ENCODE data around the gene TECR.

TECR gene

DNA sequence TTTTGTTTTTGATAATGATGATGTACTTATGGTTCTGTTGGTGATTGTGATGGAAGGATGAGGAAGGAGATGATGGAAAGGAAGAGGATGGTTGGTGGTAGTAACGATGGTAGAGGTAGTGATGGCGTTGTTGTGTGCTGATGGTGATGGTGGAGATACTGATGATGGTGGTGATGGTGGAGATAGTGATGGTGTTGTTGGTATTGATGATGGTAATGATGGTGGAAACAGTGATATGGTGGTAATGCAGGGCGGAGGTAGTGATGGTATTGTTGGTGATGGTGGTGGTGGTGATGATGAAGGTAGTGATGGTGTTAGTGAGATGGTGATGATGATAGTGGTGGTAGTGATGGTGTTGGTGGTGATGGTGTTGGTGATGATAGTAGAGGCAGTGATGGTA is 66.2 kb downstream of the TECR start:
- Histone ChIP-seq H3K4me1 (ENCODE audit: insufficient read depth, low read length, poor library complexity, severe bottlenecking) (no peaks in the 10 kb centered on the region), H3K9ac (ENCODE audit: low read depth, low read length, poor library complexity, severe bottlenecking) (no peak overlapping the region), H3K36me3 (ENCODE audit: insufficient read depth, low read length) (no peaks in the 10 kb centered on the region), H3K4me3 (ENCODE audit: low read length, poor library complexity, severe bottlenecking) (no peak overlapping the region), H4K20me1 (ENCODE audit: insufficient read depth, low read length, poor library complexity, severe bottlenecking) (no peaks in the 10 kb centered on the region), H3K79me2 (ENCODE audit: insufficient read depth, low read length) (no peaks in the 10 kb centered on the region), H3K9me2 (replicated peaks; ENCODE audit: low read depth, low read length) (no peaks in the 10 kb centered on the region), H3F3A (ENCODE audit: low read depth) (no peaks in the 10 kb centered on the region), H3K9me3 (ENCODE audit: insufficient read depth, low read depth, low read length) (no peaks in the 10 kb centered on the region), H3K4me2 (ENCODE audit: low read depth, low read length, poor library complexity, severe bottlenecking) (no peak overlapping the region), H3K27me3 (ENCODE audit: insufficient read depth, low read length, poor library complexity, severe bottlenecking) (peaks cover 11% of the 10 kb centered on the region), H2AFZ (ENCODE audit: low read length) (no peak overlapping the region)
- TF ChIP-seq EZH2phosphoT487 (IDR thresholded peaks at IDR 0.05; ENCODE audit: borderline replicate concordance) = no peak
- TF ChIP-seq, protein P1, sequence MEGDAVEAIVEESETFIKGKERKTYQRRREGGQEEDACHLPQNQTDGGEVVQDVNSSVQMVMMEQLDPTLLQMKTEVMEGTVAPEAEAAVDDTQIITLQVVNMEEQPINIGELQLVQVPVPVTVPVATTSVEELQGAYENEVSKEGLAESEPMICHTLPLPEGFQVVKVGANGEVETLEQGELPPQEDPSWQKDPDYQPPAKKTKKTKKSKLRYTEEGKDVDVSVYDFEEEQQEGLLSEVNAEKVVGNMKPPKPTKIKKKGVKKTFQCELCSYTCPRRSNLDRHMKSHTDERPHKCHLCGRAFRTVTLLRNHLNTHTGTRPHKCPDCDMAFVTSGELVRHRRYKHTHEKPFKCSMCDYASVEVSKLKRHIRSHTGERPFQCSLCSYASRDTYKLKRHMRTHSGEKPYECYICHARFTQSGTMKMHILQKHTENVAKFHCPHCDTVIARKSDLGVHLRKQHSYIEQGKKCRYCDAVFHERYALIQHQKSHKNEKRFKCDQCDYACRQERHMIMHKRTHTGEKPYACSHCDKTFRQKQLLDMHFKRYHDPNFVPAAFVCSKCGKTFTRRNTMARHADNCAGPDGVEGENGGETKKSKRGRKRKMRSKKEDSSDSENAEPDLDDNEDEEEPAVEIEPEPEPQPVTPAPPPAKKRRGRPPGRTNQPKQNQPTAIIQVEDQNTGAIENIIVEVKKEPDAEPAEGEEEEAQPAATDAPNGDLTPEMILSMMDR (conservative IDR thresholded peaks at IDR 0.05; ENCODE audit: low read length) = no peak

DNA sequence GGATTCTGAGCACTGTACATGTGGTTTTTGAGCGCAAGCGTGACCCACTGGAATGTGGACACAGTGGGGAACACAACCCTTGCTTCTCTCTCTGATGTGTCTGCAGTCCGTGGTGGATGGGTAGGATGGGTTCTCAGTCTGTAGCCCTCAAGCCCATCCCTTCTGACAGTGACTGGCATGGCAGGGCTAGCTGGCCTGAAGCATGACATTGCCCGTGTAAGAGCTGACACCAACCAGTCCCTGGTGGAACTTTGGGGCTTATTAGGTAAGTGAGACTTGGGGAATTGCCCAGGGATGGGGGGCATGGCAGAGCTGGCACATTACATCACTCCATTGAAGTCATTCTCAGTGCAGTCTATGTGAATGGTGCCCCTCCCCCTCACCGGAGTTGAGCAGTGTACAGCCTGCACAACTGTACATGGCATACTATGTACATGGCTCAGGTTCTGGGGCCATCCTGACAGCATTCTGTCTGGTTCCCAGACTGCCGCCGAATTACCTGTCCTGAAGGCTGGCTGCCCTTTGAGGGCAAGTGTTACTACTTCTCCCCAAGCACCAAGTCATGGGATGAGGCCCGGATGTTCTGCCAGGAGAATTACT is 70.3 kb downstream of the TECR start:
- H3K36me3 ChIP-seq (ENCODE audit: insufficient read depth, low read length) = no peaks in the 10 kb centered on the region
- 0 out of 2 replicates have a peak, but pooled peaks cover 4% of the 10 kb centered on the region for H3F3A ChIP-seq (ENCODE audit: low read depth)
- no peak overlapping the region for H3K4me2 ChIP-seq (ENCODE audit: low read depth, low read length, poor library complexity, severe bottlenecking)
- H3K9me3 ChIP-seq (ENCODE audit: insufficient read depth, low read depth, low read length) = no peaks in the 10 kb centered on the region
- peaks cover 20% of the 10 kb centered on the region for H3K27me3 ChIP-seq (ENCODE audit: insufficient read depth, low read length, poor library complexity, severe bottlenecking)
- H3K4me3 ChIP-seq (ENCODE audit: low read length, poor library complexity, severe bottlenecking) = no peak overlapping the region
- TF ChIP-seq, protein P1 (conservative IDR thresholded peaks at IDR 0.05; ENCODE audit: low read length) = no peak
- TF ChIP-seq EZH2phosphoT487 (IDR thresholded peaks at IDR 0.05; ENCODE audit: borderline replicate concordance) = no peak
- H3K4me1 ChIP-seq (ENCODE audit: insufficient read depth, low read length, poor library complexity, severe bottlenecking) = peaks cover 9% of the 10 kb centered on the region
- no peaks in the 10 kb centered on the region for H4K20me1 ChIP-seq (ENCODE audit: insufficient read depth, low read length, poor library complexity, severe bottlenecking)
- H3K9me2 ChIP-seq (replicated peaks; ENCODE audit: low read depth, low read length) = no peaks in the 10 kb centered on the region
- H2AFZ ChIP-seq (ENCODE audit: low read length) = no peak overlapping the region
- no peaks in the 10 kb centered on the region for H3K79me2 ChIP-seq (ENCODE audit: insufficient read depth, low read length)
- no peak overlapping the region for H3K9ac ChIP-seq (ENCODE audit: low read depth, low read length, poor library complexity, severe bottlenecking)

DNA sequence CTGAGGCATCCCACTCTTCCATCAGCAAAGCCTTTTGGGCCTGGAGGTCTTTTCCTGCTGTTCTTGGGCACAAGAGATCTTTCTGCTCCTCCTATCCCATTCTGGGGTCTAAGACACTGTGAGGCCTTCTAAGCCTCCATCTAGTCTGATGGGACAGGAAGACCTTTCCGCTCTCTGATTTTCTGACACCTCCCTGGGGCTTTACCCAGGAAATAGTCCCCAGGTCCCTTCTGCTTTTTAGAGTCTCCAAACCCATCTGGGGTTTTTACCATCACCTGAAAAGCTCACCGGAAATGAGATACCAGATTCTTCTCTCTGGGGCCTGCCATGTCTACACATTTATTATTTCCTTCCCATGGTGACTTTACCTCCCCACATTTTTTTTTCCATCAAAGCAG is 74.6 kb downstream of the TECR start:
- H3K4me2 ChIP-seq (ENCODE audit: low read depth, low read length, poor library complexity, severe bottlenecking) = peak overlapping the region; percentile 0
- H3K27me3 ChIP-seq (ENCODE audit: insufficient read depth, low read length, poor library complexity, severe bottlenecking) = peaks cover 46% of the 10 kb centered on the region
- H3K4me1 ChIP-seq (ENCODE audit: insufficient read depth, low read length, poor library complexity, severe bottlenecking) = peaks cover 14% of the 10 kb centered on the region
- H3K9me2 ChIP-seq (replicated peaks; ENCODE audit: low read depth, low read length) = no peaks in the 10 kb centered on the region
- H3F3A ChIP-seq (ENCODE audit: low read depth) = 0 out of 2 replicates have a peak, but pooled peaks cover 4% of the 10 kb centered on the region
- no peaks in the 10 kb centered on the region for H4K20me1 ChIP-seq (ENCODE audit: insufficient read depth, low read length, poor library complexity, severe bottlenecking)
- TF ChIP-seq EZH2phosphoT487 (IDR thresholded peaks at IDR 0.05; ENCODE audit: borderline replicate concordance) = peak; percentile 98
- TF ChIP-seq, protein P1 (conservative IDR thresholded peaks at IDR 0.05; ENCODE audit: low read length) = no peak
- no peak overlapping the region for H2AFZ ChIP-seq (ENCODE audit: low read length)
- no peaks in the 10 kb centered on the region for H3K36me3 ChIP-seq (ENCODE audit: insufficient read depth, low read length)
- no peak overlapping the region for H3K9ac ChIP-seq (ENCODE audit: low read depth, low read length, poor library complexity, severe bottlenecking)
- H3K9me3 ChIP-seq (ENCODE audit: insufficient read depth, low read depth, low read length) = no peaks in the 10 kb centered on the region
- no peaks in the 10 kb centered on the region for H3K79me2 ChIP-seq (ENCODE audit: insufficient read depth, low read length)
- H3K4me3 ChIP-seq (ENCODE audit: low read length, poor library complexity, severe bottlenecking) = no peak overlapping the region

Data from Loucy (cell line).